Activated B cell treated with CpG ODN at 0.5 μM for 24 hours (primary cell): ENCODE data around the gene TMEM253. TPM values are rescaled to one million over a fixed set of nuclear protein-coding genes. Genes with fewer than 3 reads are reported as not detected.

Experiments
- ATAC-seq: fragments of 200-7000 bp; cut with Tn5 transposase; one replicate; pipeline ENCODE4 v1.10.0; 2021; ENCODE audit warnings: low read depth, mild to moderate bottlenecking, moderate library complexity
- CTCF ChIA-PET: fragments of 350-600 bp; sonication (Branson Sonifier 250); formaldehyde crosslinking; loops from one replicate; lab custom pipeline; 2021; ENCODE audit warnings: antibody characterized with exemption; lab: Charles Lee
- POLR2A ChIA-PET: fragments of 350-600 bp; sonication (Branson Sonifier 250); formaldehyde crosslinking; loops from one replicate; lab custom pipeline; 2021; ENCODE audit warnings: antibody characterized with exemption; lab: Charles Lee
- DNase-seq: peaks from one replicate; pipeline ENCODE4 v3.0.0; 2022
- H3K27ac Mint-ChIP-seq: one replicate; pipeline ENCODE4 v1.8.0; 2020; ENCODE audit warnings: mixed read lengths
- H3K27me3 Mint-ChIP-seq: one replicate; pipeline ENCODE4 v1.8.0; 2021; ENCODE audit warnings: mixed read lengths
- H3K36me3 Mint-ChIP-seq: one replicate; pipeline ENCODE4 v1.8.0; 2021; ENCODE audit warnings: low read depth, mixed read lengths
- H3K4me1 Mint-ChIP-seq: one replicate; pipeline ENCODE4 v1.8.0; 2021; ENCODE audit warnings: mixed read lengths
- H3K4me3 Mint-ChIP-seq: one replicate; pipeline ENCODE4 v1.8.0; 2020; ENCODE audit warnings: mild to moderate bottlenecking, mixed read lengths
- H3K9me3 Mint-ChIP-seq: one replicate; pipeline ENCODE4 v1.8.0; 2020; ENCODE audit warnings: mixed read lengths
- intact Hi-C: fragments of 100-400 bp; cut with micrococcal nuclease; formaldehyde crosslinking; loops from one replicate; pipeline ENCODE4 v1.15.1; 2024
- total RNA-seq: library from RNA; stranded (reverse); gene quantifications from 2 replicates; pipeline ENCODE4 v1.2.3, GENCODE V29; 2022
- TF ChIP-seq, protein P1 (sequence below): fragments of 200-600 bp; IDR thresholded peaks from one replicate; pipeline ENCODE4 v1.8.0; 2022; ENCODE audit warnings: antibody characterized with exemption, mild to moderate bottlenecking

TMEM253 gene
- total RNA-seq, 1 donor from 2014 or later = not detected

DNA sequence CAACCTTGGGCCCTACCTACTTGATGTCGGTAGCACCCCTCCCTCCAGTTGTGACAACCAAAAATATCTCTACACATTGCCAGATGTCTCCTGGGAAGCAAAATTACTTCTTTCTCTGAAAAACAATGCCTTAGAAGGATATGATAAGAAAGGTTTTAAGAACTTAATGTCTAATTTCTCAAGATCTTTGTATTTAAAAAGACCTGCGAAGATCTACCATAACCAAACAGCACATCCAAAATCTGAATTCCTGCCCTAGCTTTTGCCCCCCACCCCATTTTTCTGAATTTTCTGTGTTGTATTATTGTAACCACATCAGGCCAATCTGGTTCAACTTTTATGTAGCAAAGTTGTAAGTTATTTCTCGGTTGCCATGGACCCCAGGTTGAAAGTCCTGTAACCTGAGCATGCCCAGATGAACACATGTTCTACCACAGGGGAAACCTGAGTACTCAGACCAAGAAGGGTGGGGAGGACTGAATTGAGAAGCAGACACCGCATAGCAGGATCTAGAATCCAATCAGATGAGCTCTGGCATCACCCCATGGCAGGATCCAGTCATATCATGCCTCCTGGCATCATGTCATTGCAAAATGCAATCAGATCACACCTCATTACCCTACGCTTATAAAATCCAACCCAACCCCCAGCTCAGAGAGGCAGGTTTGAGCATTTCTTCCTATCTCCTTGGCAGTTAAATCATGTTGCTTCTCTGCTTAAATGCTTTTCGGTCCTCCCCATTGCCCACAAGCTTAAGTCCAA lies 8.7 kb downstream of the TMEM253 start:
- DNase-seq (no peak), ATAC-seq (no peak)
- intact Hi-C loops = loop anchor here (10.0 kb wide), 3 partner anchors 155 to 655 kb away; partner anchors contain the start of genes APEX1, HNRNPC, OSGEP and RNASE6
- Mint-ChIP-seq H3K27ac (no peak overlapping the region), H3K9me3 (no peaks in the 10 kb centered on the region), H3K4me1 (peaks cover 9% of the 10 kb centered on the region), H3K36me3 (no peaks in the 10 kb centered on the region), H3K4me3 (no peak overlapping the region), H3K27me3 (no peaks in the 10 kb centered on the region)
- ChIA-PET CTCF (interaction anchor here (0.9 to 14.7 kb wide), 4 partner anchors 14 to 94 kb away, joined by 3 to 257 read pairs (median 74); no protein-coding TSS in a partner anchor), POLR2A (no interaction called here)
- TF ChIP-seq, protein P1, sequence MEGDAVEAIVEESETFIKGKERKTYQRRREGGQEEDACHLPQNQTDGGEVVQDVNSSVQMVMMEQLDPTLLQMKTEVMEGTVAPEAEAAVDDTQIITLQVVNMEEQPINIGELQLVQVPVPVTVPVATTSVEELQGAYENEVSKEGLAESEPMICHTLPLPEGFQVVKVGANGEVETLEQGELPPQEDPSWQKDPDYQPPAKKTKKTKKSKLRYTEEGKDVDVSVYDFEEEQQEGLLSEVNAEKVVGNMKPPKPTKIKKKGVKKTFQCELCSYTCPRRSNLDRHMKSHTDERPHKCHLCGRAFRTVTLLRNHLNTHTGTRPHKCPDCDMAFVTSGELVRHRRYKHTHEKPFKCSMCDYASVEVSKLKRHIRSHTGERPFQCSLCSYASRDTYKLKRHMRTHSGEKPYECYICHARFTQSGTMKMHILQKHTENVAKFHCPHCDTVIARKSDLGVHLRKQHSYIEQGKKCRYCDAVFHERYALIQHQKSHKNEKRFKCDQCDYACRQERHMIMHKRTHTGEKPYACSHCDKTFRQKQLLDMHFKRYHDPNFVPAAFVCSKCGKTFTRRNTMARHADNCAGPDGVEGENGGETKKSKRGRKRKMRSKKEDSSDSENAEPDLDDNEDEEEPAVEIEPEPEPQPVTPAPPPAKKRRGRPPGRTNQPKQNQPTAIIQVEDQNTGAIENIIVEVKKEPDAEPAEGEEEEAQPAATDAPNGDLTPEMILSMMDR = no peak

DNA sequence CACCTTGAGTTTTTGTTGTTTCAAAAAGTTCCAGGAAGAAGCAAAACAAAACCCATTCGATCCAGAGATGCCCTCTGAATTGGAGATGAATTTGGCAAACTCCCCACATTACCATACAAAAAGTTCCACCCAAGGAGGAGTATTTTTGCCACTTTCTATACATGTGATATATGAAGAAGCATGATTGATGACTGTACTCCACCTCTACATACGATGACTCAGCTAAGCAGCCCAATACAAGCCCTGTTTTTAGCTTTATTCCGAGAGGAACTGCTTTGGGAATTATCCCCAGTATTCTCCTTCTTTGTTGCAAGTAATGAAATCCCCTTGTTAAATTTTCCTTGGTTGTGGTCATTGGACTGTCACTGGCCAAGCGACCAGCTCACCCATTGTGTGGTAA lies 11.4 kb downstream of the TMEM253 start:
- no peak for DNase-seq
- Mint-ChIP-seq H3K4me1 (no peaks in the 10 kb centered on the region), H3K27ac (no peak overlapping the region), H3K9me3 (no peaks in the 10 kb centered on the region), H3K27me3 (no peaks in the 10 kb centered on the region), H3K4me3 (no peak overlapping the region), H3K36me3 (no peaks in the 10 kb centered on the region)
- ChIA-PET POLR2A (no interaction called here), CTCF (interaction anchor here (14.7 kb wide), 1 partner anchor 97 kb away, joined by 257 read pairs; no protein-coding TSS in a partner anchor)
- TF ChIP-seq, protein P1 = no peak
- no peak for ATAC-seq
- intact Hi-C loops = no loop called here

DNA sequence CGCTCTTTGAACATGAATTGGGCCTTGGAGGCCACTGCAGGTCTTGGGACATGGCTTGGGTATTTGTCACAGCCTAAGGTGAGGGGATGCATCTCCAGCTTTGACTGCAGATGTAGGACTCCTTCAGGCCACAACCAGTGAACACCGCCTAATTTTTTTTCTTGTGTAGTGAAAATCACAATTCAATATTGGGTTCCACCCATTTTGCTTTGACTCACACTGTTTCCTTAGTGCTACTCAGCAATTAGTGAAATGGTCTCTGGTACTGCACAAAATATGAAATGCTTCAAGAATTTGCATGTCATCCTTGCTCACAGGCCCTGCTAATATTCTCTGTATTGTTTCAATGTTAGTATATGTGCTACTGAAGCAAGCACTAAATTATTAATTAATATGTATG lies 12.5 kb downstream of the TMEM253 start:
- DNase-seq (no peak), ATAC-seq (no peak)
- H3K36me3 Mint-ChIP-seq = no peaks in the 10 kb centered on the region
- H3K27ac Mint-ChIP-seq = no peak overlapping the region
- POLR2A ChIA-PET = no interaction called here
- CTCF ChIA-PET = interaction anchor here (14.7 kb wide), 1 partner anchor 98 kb away, joined by 257 read pairs; no protein-coding TSS in a partner anchor
- H3K4me1 Mint-ChIP-seq = no peaks in the 10 kb centered on the region
- H3K27me3 Mint-ChIP-seq = peaks cover 3% of the 10 kb centered on the region
- TF ChIP-seq, protein P1 = no peak
- no peak overlapping the region for H3K4me3 Mint-ChIP-seq
- intact Hi-C loops = no loop called here
- H3K9me3 Mint-ChIP-seq = no peaks in the 10 kb centered on the region

DNA sequence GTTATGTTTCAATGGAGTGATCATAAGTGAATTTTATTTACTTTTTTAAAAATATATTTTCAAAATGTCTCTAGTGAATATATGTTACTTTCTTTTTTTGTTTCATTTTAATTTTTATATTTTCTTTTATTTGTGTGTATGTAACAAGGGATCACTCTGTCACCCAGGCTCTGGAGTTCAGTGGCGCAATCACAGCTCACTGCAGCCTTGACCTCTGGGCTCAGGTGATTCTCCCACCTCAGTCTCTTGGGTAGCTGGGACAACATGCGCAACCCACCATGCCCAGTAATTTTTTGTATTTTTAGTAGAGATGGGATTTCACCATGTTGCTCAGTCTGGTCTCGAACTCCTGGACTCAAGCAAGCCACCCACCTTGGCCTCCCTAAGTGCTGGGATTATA lies 18.1 kb downstream of the TMEM253 start:
- no peaks in the 10 kb centered on the region for H3K9me3 Mint-ChIP-seq
- DNase-seq (no peak), ATAC-seq (no peak)
- intact Hi-C loops = no loop called here
- no peak overlapping the region for H3K4me3 Mint-ChIP-seq
- ChIA-PET CTCF (no interaction called here), POLR2A (no interaction called here)
- TF ChIP-seq, protein P1 = no peak
- H3K27me3 Mint-ChIP-seq = peaks cover 25% of the 10 kb centered on the region
- H3K27ac Mint-ChIP-seq = no peak overlapping the region
- H3K36me3 Mint-ChIP-seq = no peaks in the 10 kb centered on the region
- H3K4me1 Mint-ChIP-seq = no peaks in the 10 kb centered on the region

DNA sequence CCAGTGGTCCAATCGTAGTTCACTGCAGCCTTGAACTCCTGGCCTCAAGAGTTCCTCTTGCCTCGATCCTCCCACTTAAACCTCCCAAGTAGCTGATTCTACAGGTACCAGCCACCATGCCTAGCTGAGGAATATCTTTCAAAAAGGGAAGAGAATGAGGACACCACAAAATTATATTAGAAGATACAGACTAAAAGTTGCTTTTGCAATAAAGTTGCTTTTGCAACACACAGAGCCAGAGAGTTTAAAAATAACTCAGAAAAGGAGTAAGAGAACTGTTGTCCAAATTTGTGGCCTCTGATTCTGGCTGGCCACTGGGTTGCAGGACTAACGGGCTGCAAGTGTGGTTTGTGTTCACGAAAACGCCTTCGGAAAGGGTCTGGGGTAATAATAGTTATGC lies 19.8 kb downstream of the TMEM253 start:
- ATAC-seq (no peak), DNase-seq (no peak)
- intact Hi-C loops = no loop called here
- Mint-ChIP-seq H3K4me3 (no peak overlapping the region), H3K4me1 (no peaks in the 10 kb centered on the region), H3K9me3 (peaks cover 5% of the 10 kb centered on the region), H3K27me3 (peaks cover 28% of the 10 kb centered on the region), H3K36me3 (no peaks in the 10 kb centered on the region), H3K27ac (no peak overlapping the region)
- CTCF ChIA-PET = no interaction called here
- POLR2A ChIA-PET = no interaction called here
- TF ChIP-seq, protein P1 = no peak
